Mesendoderm (in vitro differentiated cells): ENCODE results near the gene CLC. TPM values are rescaled to one million over a fixed set of nuclear protein-coding genes. Genes with fewer than 3 reads are reported as not detected.

ENCODE experiments used
- DNase-seq: peaks from one replicate; pipeline ENCODE4 v3.0.0; 2013
- H2AK5ac ChIP-seq: 2 replicates; pipeline ENCODE4 v1.6.1; 2013; ENCODE audit warnings: low read length, inconsistent platforms
- H2BK120ac ChIP-seq: 2 replicates; pipeline ENCODE4 v1.6.1; 2013; ENCODE audit warnings: low read depth, mild to moderate bottlenecking, low read length, moderate library complexity, mixed read lengths
- H2BK15ac ChIP-seq: replicated peaks from 2 replicates; pipeline ENCODE4 v1.6.1; 2013; ENCODE audit warnings: low read depth, mild to moderate bottlenecking, moderate library complexity
- H2BK5ac ChIP-seq: 2 replicates; pipeline ENCODE4 v1.6.1; 2013; ENCODE audit warnings: low read length, inconsistent platforms
- H3K18ac ChIP-seq: 2 replicates; pipeline ENCODE4 v1.6.1; 2013; ENCODE audit warnings: mild to moderate bottlenecking, low read length, mixed read lengths
- H3K23ac ChIP-seq: one replicate; pipeline ENCODE4 v1.6.1; 2013; ENCODE audit warnings: low read length
- H3K27ac ChIP-seq: 2 replicates; pipeline ENCODE4 v1.5.1; 2013; ENCODE audit warnings: low read depth, mild to moderate bottlenecking, inconsistent platforms, low read length, moderate library complexity
- H3K27me3 ChIP-seq: 2 replicates; pipeline ENCODE4 v1.6.1; 2013; ENCODE audit warnings: low read length, control low read depth, mild to moderate bottlenecking, inconsistent platforms; ENCODE audit not compliant: insufficient read depth, poor library complexity
- H3K36me3 ChIP-seq: 2 replicates; pipeline ENCODE4 v1.6.1; 2013; ENCODE audit warnings: low read length, inconsistent platforms; ENCODE audit not compliant: control insufficient read depth, insufficient read depth
- H3K4ac ChIP-seq: one replicate; pipeline ENCODE4 v1.6.1; 2013; ENCODE audit warnings: low read depth, mild to moderate bottlenecking, low read length, moderate library complexity
- H3K4me1 ChIP-seq: 2 replicates; pipeline ENCODE4 v1.6.1; 2013; ENCODE audit warnings: low read depth, low read length, inconsistent platforms; ENCODE audit not compliant: control insufficient read depth
- H3K4me2 ChIP-seq: 2 replicates; pipeline ENCODE4 v1.6.1; 2013; ENCODE audit warnings: low read length
- H3K4me3 ChIP-seq: 2 replicates; pipeline ENCODE4 v1.5.1; 2013; ENCODE audit warnings: mild to moderate bottlenecking, low read length
- H3K56ac ChIP-seq: one replicate; pipeline ENCODE4 v1.6.1; 2013; ENCODE audit warnings: low read length
- H3K79me1 ChIP-seq: 2 replicates; pipeline ENCODE4 v1.6.1; 2013; ENCODE audit warnings: low read length, inconsistent platforms
- H3K79me2 ChIP-seq: 2 replicates; pipeline ENCODE4 v1.6.1; 2013; ENCODE audit warnings: mild to moderate bottlenecking, low read length; ENCODE audit not compliant: control insufficient read depth, insufficient read depth
- H3K9ac ChIP-seq: 2 replicates; pipeline ENCODE4 v1.6.1; 2013; ENCODE audit warnings: low read length, inconsistent platforms
- H4K5ac ChIP-seq: one replicate; pipeline ENCODE4 v1.6.1; 2013; ENCODE audit warnings: low read length
- H4K8ac ChIP-seq: one replicate; pipeline ENCODE4 v1.6.1; 2013; ENCODE audit warnings: low read depth, mild to moderate bottlenecking, control low read depth, low read length, moderate library complexity
- WGBS: extraction: QIAGEN DNeasy Blood & Tissue Kit; methylation state at CpG from one replicate; pipeline ENCODE4 v1.1.7; 2013; ENCODE audit warnings: low lambda C conversion rate, missing lambda C conversion rate; ENCODE audit not compliant: insufficient coverage; ENCODE audit errors: extremely low coverage; 5-methylcytosine and 5-hydroxymethylcytosine counted together
- small RNA-seq: library from polyadenylated mRNA; stranded (forward); fragments of <200 nt; extraction: miRNeasy Mini kit (QIAGEN cat#:217004); gene quantifications from one replicate; pipeline ENCODE3, GENCODE V24; 2013; ENCODE audit not compliant: insufficient read depth

Gene CLC

DNA sequence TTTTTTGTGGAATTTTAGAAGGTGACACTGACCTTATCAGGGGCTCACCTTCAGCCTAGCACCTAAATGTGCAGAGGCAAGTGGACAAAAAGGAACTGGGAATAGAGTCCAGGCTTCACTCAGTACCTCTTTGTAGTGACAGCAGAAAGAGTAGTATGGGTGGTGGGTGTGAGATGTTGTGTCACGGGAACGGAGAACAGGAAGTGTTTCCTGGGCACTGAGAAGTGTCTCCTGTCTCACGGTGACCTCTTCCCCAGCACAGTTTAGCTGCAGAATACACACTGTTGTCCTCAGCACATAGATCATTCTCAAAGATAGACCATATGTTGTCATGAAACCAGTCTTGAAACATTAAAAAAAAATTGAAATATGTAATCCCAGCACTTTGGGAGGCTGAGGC is 51.1 kb downstream of the CLC start:
- no peak overlapping the region for H2AK5ac ChIP-seq
- no CpG with 5 or more reads among the region's 3 CpGs for WGBS
- DNase-seq = no peak
- H3K27ac ChIP-seq = no peak overlapping the region
- no peaks in the 10 kb centered on the region for H3K79me1 ChIP-seq
- H3K4me3 ChIP-seq = no peak overlapping the region
- H3K18ac ChIP-seq = no peak overlapping the region
- no peak overlapping the region for H2BK15ac ChIP-seq
- H2BK120ac ChIP-seq = no peak overlapping the region
- no peak overlapping the region for H4K5ac ChIP-seq
- H3K4ac ChIP-seq = no peak overlapping the region
- H3K4me1 ChIP-seq = peaks cover 2% of the 10 kb centered on the region
- no peak overlapping the region for H3K56ac ChIP-seq
- H3K27me3 ChIP-seq = no peaks in the 10 kb centered on the region
- no peak overlapping the region for H4K8ac ChIP-seq
- H3K4me2 ChIP-seq = no peak overlapping the region
- H3K23ac ChIP-seq = no peak overlapping the region
- no peaks in the 10 kb centered on the region for H3K36me3 ChIP-seq
- H2BK5ac ChIP-seq = no peak overlapping the region
- no peak overlapping the region for H3K9ac ChIP-seq
- no peaks in the 10 kb centered on the region for H3K79me2 ChIP-seq

DNA sequence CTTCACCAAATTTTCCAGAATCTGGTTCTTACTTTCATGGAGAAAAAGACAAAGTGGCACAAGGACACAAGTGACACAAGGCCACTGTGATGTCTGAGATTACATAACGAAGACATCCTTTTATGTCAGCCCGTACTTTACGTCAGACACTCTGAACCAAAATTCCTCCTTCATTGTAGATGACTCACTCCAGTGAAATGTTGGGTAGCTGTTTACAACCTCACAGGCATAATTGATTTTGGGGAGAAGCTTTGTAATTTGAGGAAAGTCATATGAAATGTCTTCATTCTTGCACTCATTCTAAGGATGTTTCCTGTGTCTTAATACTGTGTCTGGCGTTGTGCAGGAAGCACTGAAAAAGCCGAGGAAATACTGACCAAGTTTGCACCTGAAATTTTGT is 53.6 kb downstream of the CLC start:
- H3K18ac ChIP-seq = no peak overlapping the region
- H3K79me1 ChIP-seq = no peaks in the 10 kb centered on the region
- H2BK15ac ChIP-seq = no peak overlapping the region
- H3K36me3 ChIP-seq = no peaks in the 10 kb centered on the region
- no peaks in the 10 kb centered on the region for H3K27me3 ChIP-seq
- peaks cover 2% of the 10 kb centered on the region for H3K4me1 ChIP-seq
- no peak overlapping the region for H3K56ac ChIP-seq
- H3K79me2 ChIP-seq = no peaks in the 10 kb centered on the region
- H3K27ac ChIP-seq = no peak overlapping the region
- no peak overlapping the region for H4K5ac ChIP-seq
- H2BK5ac ChIP-seq = no peak overlapping the region
- no peak overlapping the region for H3K9ac ChIP-seq
- H2BK120ac ChIP-seq = no peak overlapping the region
- no peak overlapping the region for H3K4ac ChIP-seq
- no peak overlapping the region for H3K4me2 ChIP-seq
- no peak overlapping the region for H2AK5ac ChIP-seq
- H4K8ac ChIP-seq = no peak overlapping the region
- H3K23ac ChIP-seq = no peak overlapping the region
- no CpG with 5 or more reads among the region's 5 CpGs for WGBS
- peak; percentile 29 for DNase-seq
- H3K4me3 ChIP-seq = no peak overlapping the region

DNA sequence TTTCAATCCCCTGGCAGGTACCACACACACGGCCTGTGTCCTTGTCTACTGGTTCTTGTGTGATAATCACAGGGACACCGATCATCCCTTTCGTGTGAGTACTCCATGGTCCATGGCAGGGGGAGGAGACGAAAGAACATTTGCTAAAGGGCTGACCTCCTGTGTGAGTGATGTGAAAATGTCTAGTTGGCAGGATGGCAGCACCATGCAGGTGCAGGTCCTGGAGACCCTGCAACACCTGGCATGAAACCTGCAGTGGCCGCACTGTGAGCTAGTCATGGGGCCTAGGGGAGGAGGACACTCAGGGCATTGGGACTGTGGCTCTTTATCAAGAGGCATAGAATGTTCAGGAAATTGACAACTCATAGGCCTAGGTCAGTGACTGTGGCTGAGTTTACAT is 56.4 kb downstream of the CLC start:
- H2BK5ac ChIP-seq = no peak overlapping the region
- peaks cover 2% of the 10 kb centered on the region for H3K4me1 ChIP-seq
- H3K79me2 ChIP-seq = no peaks in the 10 kb centered on the region
- H3K4me3 ChIP-seq = no peak overlapping the region
- no peak overlapping the region for H3K9ac ChIP-seq
- H3K27ac ChIP-seq = no peak overlapping the region
- no peaks in the 10 kb centered on the region for H3K36me3 ChIP-seq
- H4K5ac ChIP-seq = no peak overlapping the region
- H2BK120ac ChIP-seq = no peak overlapping the region
- no peak overlapping the region for H3K56ac ChIP-seq
- H3K79me1 ChIP-seq = no peaks in the 10 kb centered on the region
- WGBS = no CpG with 5 or more reads among the region's 5 CpGs
- no peak overlapping the region for H3K18ac ChIP-seq
- H3K23ac ChIP-seq = no peak overlapping the region
- H4K8ac ChIP-seq = no peak overlapping the region
- H3K4me2 ChIP-seq = no peak overlapping the region
- DNase-seq = no peak
- no peak overlapping the region for H2BK15ac ChIP-seq
- H2AK5ac ChIP-seq = no peak overlapping the region
- no peaks in the 10 kb centered on the region for H3K27me3 ChIP-seq
- no peak overlapping the region for H3K4ac ChIP-seq

Small RNAs within 50 kb of the gene (small RNA-seq; reads per million reads assigned to genes)
- not detected for gene RPS29P27
